ENCODE data around the gene FNDC10. TPM values are rescaled to one million over a fixed set of nuclear protein-coding genes. Genes with fewer than 3 reads are reported as not detected.

Gene FNDC10
- total and polyA plus RNA-seq, 3 donors from 2014 or later = 15.5 to 54.0 (median 36.8) TPM

DNA sequence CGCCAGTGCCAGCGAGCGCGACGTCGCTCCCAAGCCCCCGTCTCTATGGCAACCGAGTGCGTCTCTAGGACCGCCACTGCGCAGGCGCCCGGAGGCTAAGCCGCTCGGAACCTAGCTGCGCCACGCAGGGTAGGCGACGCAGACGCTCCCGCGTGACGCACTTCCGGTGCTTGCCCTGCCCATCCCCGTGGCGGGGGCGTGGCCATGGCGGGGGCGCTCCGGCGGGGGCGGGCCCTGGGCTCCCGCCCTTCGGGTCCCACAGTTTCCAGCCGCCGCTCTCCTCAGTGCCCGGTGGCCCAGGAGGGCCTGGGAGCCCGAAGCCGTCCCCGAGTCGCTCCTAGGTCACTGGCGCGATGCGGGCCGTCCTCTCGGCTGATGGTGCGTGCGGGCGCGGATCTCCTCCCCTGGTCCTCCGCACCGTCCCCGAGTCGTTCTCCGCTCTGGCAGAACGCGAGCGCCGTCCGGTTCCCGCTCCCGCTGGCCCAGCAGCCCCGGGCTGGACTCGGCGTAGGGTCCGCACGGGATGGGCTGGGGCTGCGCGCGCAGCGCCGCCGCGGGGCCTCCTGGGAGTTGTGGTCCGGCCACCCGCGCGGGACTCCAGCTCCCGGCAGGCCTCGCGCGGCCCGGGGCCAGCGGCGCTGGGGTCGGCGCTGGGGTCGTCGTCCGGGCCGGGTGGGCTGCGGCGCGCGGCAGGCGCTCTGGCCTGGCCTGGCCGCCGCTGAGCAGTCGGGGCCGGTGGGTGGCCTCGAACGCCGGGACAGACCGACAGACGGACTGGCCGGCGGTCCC is 15.5 kb upstream of the FNDC10 start, which contains the start of gene MIB2:
MIB2 (plus strand) TSS at position 245 of the 789 bp plus-strand sequence. CDS start 7,953 bp downstream, outside the sequence.
- 0 to 1% methylated on average over 2 to 53 of the region's 107 CpGs for WGBS, 2 donors
- intact Hi-C loops (cut with DNase I; ENCODE audit: low total_unique reads) = no loop called here
- TF ChIP-seq, protein P1, sequence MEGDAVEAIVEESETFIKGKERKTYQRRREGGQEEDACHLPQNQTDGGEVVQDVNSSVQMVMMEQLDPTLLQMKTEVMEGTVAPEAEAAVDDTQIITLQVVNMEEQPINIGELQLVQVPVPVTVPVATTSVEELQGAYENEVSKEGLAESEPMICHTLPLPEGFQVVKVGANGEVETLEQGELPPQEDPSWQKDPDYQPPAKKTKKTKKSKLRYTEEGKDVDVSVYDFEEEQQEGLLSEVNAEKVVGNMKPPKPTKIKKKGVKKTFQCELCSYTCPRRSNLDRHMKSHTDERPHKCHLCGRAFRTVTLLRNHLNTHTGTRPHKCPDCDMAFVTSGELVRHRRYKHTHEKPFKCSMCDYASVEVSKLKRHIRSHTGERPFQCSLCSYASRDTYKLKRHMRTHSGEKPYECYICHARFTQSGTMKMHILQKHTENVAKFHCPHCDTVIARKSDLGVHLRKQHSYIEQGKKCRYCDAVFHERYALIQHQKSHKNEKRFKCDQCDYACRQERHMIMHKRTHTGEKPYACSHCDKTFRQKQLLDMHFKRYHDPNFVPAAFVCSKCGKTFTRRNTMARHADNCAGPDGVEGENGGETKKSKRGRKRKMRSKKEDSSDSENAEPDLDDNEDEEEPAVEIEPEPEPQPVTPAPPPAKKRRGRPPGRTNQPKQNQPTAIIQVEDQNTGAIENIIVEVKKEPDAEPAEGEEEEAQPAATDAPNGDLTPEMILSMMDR (IDR thresholded peaks at IDR 0.05) = no peak
- peak; percentile 5 for TF ChIP-seq POLR2A (IDR thresholded peaks at IDR 0.05)
- no peaks in the 10 kb centered on the region for H3K27me3 ChIP-seq
- peak within 1 kb of the TSS; percentile 98 to 99 for H3K4me3 ChIP-seq
- peaks cover 27% of the 10 kb centered on the region for H3K4me1 ChIP-seq
- no peaks in the 10 kb centered on the region for H3K9me3 ChIP-seq
- peak; percentile 96 for DNase-seq
- peak within 1 kb of the TSS; percentile 100 for H3K27ac ChIP-seq
- no peaks in the 10 kb centered on the region for H3K36me3 ChIP-seq (ENCODE audit: low read depth, missing control alignments)

- intact Hi-C loops (cut with DNase I; ENCODE audit: low total_unique reads) = no loop called here
- Histone ChIP-seq H3K27ac (peak overlapping the region; percentile 100), H3K4me1 (peaks cover 29% of the 10 kb centered on the region), H3K9me3 (no peaks in the 10 kb centered on the region), H3K4me3 (peak overlapping the region; percentile 98 to 99), H3K36me3 (ENCODE audit: low read depth, missing control alignments) (no peaks in the 10 kb centered on the region), H3K27me3 (no peaks in the 10 kb centered on the region)
- 0% methylated on average over 22 to 23 of the region's 23 CpGs for WGBS, 2 donors
- DNase-seq = no peak
- TF ChIP-seq, protein P1 (IDR thresholded peaks at IDR 0.05) = no peak
- TF ChIP-seq POLR2A (IDR thresholded peaks at IDR 0.05) = no peak
Observed at GRCh38 chr1:1614954-1615255, 15.0 kb upstream of the FNDC10 start.

- H3K9me3 ChIP-seq = no peaks in the 10 kb centered on the region
- H3K4me3 ChIP-seq = peak overlapping the region; percentile 98 to 99
- H3K4me1 ChIP-seq = peaks cover 29% of the 10 kb centered on the region
- H3K27me3 ChIP-seq = no peaks in the 10 kb centered on the region
- TF ChIP-seq, protein P1 (IDR thresholded peaks at IDR 0.05) = no peak
- TF ChIP-seq POLR2A (IDR thresholded peaks at IDR 0.05) = no peak
- H3K27ac ChIP-seq = peak overlapping the region; percentile 100
- peak; percentile 68 for DNase-seq
- no peaks in the 10 kb centered on the region for H3K36me3 ChIP-seq (ENCODE audit: low read depth, missing control alignments)
- WGBS, 2 donors = 6% methylated on average over 30 of the region's 30 CpGs
- intact Hi-C loops (cut with DNase I; ENCODE audit: low total_unique reads) = no loop called here
Observed at GRCh38 chr1:1614204-1614953, 14.4 kb upstream of the FNDC10 start.

- 30 to 37% methylated on average over 11 of the region's 11 CpGs for WGBS, 2 donors
- intact Hi-C loops (cut with DNase I; ENCODE audit: low total_unique reads) = no loop called here
- H3K36me3 ChIP-seq (ENCODE audit: low read depth, missing control alignments) = no peaks in the 10 kb centered on the region
- H3K9me3 ChIP-seq = no peaks in the 10 kb centered on the region
- peak overlapping the region in 1 of 2 donors; percentile 99 for H3K4me3 ChIP-seq
- no peak for DNase-seq
- TF ChIP-seq POLR2A (IDR thresholded peaks at IDR 0.05) = no peak
- TF ChIP-seq, protein P1 (IDR thresholded peaks at IDR 0.05) = no peak
- peaks cover 29% of the 10 kb centered on the region for H3K4me1 ChIP-seq
- H3K27ac ChIP-seq = no peak overlapping the region
- no peaks in the 10 kb centered on the region for H3K27me3 ChIP-seq
Observed at GRCh38 chr1:1613509-1614082, 13.7 kb upstream of the FNDC10 start.
